HG03521 (cell line): ENCODE measurements around the gene SCT.

Experiments used
- ATAC-seq: cut with Tn5 transposase; IDR thresholded peaks from one replicate; pipeline ENCODE4 v1.9.1; 2021; ENCODE audit warnings: mild to moderate bottlenecking, moderate library complexity; ENCODE audit not compliant: unreplicated experiment

SCT gene

GRCh38 chr11:623349-623869 is 3.6 kb downstream of the SCT start:
- no peak for ATAC-seq

GRCh38 chr11:621838-622237 is 5.1 kb downstream of the SCT start:
- no peak for ATAC-seq

- no peak for ATAC-seq
Observed at GRCh38 chr11:620935-621814, 5.8 kb downstream of the SCT start.

GRCh38 chr11:620201-620600 is 6.8 kb downstream of the SCT start:
- ATAC-seq: no peak

DNA sequence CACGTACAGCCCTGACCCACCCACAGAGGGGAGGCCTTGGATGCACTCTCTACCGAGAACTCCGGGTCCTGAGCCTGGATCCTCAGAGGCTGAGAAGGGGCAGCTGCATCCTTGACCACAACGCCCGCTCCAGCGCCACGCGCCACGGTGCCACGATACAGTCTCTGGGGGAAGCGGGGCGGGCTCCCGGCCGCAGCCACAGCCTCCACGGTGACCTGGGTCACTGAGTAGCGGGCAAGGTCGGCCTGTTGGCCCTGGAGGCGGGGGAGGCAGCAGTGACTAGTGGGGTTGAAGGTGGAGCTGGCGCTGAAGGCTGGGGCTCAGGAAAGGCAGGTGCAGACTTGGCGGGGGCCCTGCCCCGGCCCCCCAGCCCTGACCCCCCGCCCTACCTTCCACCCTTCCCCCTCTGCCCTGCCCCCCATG is 7.3 kb downstream of the SCT start:
- ATAC-seq: no peak

GRCh38 chr11:618856-619627 is 7.9 kb downstream of the SCT start:
- ATAC-seq: no peak

- ATAC-seq: no peak
Observed at GRCh38 chr11:617912-618682, 8.9 kb downstream of the SCT start.

DNA sequence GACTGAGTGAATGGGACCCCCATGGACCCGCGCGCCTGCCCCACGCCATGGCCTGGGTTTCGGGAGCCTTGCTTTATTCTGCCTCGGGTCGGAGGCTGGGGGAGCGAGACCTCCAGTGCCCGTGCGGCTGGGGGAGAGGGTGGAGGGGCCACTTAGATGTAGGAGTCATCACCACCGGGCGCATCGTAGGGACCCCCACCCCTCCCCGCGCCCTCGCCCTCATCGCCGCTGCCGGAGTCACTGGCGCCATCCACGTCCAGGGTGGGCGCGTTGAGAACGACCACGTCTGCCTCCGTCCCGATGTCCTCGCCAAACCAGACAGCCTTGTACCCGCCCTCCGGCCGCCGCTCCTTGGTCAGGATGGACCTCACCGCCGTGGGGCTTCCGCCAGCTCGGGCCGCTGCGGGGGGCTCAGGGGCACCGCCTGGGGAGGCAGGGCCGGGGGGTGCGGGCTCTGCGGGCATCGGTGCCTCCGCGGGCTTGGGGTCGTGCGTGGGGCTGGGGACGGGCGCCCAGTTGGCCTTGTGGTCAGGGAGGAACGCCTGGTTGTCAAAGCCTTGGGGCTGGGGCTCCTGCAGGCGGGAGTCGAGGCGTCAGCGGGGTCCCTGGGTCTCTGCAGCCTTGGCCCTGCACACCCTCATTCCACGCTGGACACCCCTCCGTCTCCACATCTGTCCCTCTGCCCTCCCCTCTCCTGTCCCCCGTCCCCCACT is 9.6 kb downstream of the SCT start:
- no peak for ATAC-seq

DNA sequence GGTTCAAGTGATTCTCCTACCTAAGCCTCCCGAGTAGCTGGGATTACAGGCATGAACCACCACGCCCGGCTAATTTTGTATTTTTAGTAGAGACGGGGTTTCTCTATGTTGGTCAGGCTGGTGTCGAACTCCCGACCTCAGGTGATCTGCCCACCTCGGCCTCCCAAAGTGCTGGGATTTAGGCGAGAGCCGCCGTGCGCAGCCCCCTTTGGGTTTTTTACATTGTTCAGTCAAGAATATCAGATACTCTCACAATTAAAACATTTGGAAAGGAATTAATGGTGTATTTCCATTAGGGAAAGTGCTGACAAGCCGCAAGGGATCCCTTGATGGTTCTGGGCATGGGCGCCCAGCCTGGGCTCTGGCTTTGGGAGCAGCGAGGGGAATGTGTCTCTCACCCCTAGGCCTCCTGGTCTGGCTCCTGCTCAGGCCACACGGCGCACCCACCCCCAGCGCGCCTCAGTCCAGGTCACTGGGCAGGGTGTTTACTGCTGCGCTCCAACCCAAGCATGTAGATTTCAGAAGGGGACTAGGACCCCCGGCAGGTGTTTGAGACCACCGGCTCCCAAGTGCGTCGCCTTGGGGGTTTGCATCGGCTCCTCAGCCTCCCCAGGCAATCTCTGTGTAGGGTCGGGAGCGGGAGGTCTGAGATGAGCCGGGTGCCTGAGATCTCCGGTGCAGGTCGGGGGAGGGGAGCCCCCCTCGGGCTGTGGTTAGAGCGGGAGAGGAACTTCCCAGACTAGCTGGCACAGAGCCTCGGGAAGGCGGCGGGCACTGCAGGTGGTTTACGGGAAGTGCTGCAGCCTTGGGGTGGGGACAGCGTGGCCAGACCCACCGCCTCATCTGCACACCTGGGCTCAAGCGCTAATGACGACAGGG is 10.4 kb downstream of the SCT start:
- ATAC-seq: no peak

GRCh38 chr11:615504-616319 is 11.3 kb downstream of the SCT start, which contains the start of gene IRF7:
IRF7 (minus strand) TSS chr11:615950; CDS start chr11:615364, 586 bp downstream.
- peak; percentile 70 for ATAC-seq

DNA sequence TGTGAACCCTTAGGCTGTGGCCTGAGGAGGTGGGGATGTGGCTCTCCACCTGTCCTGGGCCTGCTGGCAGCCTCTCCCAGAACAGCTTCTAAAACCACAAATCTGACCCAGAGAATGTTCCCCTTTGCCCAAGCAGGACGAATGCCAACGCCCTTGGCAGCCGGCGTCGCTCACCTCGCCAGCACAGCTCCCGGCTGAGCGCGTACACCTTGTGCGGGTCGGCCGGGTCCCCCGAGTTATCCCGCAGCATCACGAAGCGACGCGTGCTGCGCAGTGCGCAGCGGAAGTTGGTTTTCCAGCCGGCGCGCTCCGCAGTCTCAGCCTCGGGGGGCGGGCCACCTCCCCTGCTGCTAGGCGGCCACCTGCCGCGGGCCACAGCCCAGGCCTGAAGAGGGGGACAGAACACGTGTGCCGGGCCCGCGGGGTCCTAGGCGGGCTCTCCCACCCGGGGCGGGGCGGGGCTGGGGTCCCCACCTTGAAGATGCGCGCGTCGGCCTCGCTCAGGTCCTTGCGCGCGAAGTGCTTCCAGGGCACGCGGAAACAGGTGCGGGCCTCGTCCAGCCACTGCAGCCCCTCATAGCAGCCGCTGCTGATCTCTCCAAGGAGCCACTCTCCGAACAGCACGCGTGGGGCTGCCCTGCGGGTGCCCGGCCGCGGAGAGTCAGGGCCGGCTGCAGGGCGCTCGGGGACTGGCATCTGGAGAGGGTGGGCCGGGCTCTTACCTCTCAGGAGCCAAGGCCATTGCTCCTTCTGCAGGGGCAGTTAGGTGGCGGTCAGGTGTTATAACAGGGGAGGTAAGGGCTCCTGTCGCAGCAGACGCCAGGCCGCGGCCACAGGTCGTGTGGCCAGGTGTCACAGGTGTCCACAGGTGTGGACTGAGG is 12.1 kb downstream of the SCT start:
- ATAC-seq: no peak

GRCh38 chr11:614021-614622 is 12.9 kb downstream of the SCT start:
- no peak for ATAC-seq

DNA sequence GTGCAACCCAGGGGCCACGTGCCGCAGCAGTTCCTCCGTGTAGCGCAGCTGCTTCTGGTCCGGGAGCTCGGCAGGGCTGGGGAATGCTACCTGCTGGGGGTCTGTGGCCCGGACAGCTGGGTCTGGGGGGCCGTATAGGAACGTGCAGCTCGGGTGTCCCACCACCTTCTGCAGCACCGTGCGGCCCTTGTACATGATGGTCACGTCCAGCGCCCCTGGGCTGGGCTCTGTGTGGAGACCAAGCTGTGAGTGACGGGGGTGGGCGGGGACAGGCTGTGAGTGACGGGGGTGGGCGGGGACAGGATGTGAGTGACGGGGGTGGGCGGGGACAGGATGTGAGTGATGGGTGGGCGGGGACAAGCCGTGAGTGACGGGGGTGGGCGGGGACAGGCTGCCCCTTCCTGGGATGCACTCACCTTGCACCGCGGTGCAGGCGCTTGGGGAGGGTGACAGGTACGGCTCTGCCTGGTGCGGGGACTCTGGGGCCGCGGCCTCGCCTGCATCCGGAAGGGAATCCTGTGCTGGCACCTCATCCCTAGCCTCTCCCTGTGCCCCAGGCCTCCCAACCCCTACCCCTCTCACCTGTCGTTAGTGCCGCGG is 13.5 kb downstream of the SCT start:
- no peak for ATAC-seq

- ATAC-seq: no peak
Observed at GRCh38 chr11:612961-613300, 14.1 kb downstream of the SCT start.

DNA sequence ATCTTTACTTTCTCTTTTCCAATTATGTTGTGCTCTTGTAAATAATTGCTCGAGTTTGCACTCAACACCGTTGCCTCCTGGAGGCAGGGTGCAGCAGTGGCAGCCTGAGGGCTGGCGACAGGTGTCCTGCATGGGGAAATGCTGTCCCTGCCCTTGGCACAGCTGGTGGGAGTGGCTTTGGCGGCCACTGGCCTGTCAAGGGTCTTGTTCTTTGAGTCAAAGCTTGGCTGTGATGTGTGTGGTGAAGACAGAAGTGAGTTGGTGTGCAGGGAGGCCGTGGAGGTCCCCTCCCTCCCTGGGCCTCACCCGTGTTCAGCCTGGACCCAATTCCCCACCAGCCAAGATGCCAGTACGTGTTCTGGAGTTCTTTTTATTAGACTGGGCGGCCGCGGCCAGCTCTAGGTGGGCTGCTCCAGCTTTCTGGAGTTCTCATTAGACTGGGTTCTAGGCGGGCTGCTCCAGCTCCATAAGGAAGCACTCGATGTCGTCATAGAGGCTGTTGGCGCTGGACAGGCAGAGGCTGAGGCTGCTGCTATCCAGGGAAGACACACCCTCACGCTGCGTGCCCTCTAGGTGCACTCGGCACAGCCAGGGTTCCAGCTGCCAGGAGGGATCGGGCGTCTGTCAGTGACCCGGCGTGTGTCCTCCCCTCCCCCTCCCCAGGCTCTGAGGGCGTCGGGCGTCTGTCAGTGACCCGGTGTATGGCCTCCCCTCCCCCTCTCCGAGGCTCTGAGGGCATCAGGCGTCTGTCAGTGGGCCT is 14.6 kb downstream of the SCT start:
- no peak for ATAC-seq
